GM19452 (cell line): Measurements from ENCODE around the gene APLP1.
"Not testable (repeated sequence)": the region's sequence is repeated elsewhere in the genome, so short reads cannot be mapped to it uniquely, and the experiment has no call there.

ENCODE experiments used
- ATAC-seq: cut with Tn5 transposase; IDR thresholded peaks from one replicate; pipeline ENCODE4 v1.9.1; 2021; ENCODE audit not compliant: unreplicated experiment

The APLP1 gene

DNA sequence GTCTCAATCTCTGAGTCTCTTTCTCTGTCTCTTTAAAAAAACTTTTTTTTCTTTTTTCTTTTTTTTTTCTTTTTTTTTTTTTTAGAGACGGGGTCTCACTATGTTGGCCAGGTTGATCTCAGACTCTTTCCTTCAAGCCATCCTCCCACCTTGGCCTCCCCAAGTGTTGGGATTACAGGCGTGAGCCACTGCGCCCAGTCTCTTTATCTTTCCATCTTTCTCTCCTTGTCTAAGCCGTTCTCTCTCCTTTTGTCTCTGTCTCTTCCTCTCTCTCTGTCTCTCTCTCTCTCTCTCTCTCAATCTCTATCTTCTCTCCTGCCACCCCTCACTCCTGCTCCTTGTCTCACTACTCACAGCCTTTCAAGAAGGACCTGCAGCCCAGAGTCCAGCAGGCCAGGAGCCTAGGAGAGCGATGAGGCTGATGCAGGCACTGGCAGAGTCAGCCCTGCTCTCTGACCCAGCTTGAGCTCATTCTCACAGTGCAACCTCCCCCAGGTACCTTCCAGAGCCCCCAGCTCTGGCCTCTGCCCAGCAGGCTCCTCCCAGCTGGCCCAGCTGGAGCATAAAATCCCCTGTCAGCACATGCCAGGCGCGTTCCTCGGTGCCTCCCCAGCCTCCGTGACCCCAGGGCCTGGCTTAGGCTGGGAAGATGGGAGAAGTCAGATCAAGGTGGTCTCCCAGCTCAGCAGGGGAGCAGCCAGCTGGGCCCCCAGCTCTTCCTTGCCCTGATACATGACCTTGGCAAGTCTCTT, 16.2 kb upstream of the APLP1 start, which contains the start of gene NPHS1:
NPHS1 (minus strand) TSS at position 476 of the 752 bp plus-strand sequence. CDS start 667 bp downstream, outside the sequence.
- ATAC-seq: no peak

DNA sequence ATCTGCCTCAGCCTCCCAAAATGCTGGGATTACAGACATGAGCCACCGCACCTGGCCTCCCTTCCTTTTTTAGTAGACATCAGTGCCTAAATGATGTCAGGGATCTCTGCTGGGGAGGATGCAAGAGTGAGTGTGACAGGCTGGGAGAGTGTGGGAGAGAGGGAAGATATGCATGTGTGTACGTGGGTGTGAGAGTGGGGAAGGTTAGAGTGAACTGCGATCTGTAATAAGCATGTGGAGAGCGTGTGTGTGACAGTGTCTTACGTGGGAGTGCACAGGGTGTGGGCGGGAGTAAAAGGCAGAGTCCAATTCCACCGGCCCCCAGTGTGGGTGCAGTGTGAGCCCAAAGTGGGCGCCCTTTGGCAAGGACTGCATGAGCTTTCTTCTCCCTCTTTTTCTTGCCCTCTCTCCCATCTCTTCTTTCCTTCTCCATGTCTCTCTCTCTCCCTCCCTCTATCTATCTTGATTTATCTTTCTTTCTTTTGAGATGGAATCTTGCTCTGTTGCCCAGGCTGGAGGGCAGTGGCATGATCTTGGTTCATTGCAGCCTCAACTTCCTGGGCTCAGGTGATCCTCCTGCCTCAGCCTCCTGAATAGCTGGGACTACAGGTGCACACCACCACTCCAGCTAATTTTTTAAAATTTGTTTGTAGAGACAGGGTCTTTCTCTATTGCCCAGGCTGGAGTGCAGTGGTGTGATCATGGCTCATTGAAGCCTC, 15.2 kb upstream of the APLP1 start:
- ATAC-seq: no peak

DNA sequence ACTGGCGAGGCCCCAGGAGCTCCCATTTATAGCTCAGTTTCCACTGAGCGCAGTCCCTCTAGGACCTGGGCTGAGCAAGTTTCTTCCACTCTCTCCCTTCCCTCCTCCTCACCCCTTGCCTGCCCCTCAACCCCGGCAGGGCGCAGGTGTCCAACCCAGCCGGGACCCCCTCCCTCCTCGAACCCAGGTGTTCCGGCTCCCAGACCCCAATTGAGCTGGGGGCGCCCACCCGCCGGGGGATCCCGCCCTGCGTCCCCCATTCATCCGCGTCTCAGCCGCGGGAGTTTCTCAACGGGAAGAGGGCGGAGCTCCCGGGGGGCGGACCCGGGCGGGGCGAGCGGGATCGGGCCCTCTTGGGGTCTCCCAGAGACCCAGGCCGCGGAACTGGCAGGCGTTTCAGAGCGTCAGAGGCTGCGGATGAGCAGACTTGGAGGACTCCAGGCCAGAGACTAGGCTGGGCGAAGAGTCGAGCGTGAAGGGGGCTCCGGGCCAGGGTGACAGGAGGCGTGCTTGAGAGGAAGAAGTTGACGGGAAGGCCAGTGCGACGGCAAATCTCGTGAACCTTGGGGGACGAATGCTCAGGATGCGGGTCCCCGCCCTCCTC, 11.7 kb upstream of the APLP1 start, which contains the start of gene KIRREL2:
KIRREL2 (plus strand) TSS at position 366 of the 604 bp plus-strand sequence; CDS start at position 575, 209 bp downstream.
- ATAC-seq: no peak

DNA sequence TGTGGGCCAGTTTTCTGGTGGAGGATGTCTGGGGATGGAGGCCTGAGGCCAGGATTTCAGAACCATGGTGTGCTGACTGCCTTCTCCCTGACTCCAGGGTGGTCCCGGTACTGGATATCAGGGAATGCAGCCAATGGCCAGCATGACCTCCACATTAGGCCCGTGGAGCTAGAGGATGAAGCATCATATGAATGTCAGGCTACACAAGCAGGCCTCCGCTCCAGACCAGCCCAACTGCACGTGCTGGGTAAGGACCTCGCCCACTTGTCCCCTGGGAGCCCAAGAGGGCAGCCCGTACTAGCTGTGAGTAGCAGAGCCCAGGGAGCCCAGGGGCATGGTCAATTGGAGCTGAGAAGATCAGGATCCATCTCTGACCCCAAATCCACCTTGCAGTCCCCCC, 10.1 kb upstream of the APLP1 start:
- no peak for ATAC-seq

DNA sequence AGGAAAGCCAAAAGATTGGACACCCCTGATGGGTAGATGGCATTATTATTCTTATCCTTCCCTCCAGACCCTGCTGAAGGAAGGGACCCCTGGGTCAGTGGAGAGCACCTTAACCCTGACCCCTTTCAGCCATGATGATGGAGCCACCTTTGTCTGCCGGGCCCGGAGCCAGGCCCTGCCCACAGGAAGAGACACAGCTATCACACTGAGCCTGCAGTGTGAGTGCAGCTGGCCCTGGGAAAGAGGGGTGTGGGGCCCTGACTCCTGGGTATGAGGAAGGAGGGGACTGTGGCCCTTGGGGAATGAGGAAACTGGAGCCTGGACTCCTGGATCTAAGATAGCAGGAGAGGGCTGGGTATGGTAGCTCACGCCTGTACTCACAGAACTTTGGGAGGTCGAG, 9.0 kb upstream of the APLP1 start:
- ATAC-seq: no peak

DNA sequence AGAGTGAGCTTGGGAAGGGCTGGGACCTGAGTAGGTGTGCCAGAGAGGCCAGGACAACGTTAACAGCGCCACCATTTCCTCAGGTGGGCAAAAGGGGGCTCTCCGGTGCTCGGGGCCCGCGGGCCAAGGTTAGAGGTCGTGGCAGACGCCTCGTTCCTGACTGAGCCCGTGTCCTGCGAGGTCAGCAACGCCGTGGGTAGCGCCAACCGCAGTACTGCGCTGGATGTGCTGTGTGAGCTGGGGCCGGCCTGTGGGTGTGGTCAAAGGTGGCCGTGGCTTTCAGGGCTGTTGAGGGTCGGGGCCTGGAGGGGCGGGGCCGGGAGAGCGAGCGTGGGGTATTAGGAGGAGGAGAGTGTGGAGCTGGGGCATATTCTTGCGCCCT, 7.9 kb upstream of the APLP1 start:
- no peak for ATAC-seq

DNA sequence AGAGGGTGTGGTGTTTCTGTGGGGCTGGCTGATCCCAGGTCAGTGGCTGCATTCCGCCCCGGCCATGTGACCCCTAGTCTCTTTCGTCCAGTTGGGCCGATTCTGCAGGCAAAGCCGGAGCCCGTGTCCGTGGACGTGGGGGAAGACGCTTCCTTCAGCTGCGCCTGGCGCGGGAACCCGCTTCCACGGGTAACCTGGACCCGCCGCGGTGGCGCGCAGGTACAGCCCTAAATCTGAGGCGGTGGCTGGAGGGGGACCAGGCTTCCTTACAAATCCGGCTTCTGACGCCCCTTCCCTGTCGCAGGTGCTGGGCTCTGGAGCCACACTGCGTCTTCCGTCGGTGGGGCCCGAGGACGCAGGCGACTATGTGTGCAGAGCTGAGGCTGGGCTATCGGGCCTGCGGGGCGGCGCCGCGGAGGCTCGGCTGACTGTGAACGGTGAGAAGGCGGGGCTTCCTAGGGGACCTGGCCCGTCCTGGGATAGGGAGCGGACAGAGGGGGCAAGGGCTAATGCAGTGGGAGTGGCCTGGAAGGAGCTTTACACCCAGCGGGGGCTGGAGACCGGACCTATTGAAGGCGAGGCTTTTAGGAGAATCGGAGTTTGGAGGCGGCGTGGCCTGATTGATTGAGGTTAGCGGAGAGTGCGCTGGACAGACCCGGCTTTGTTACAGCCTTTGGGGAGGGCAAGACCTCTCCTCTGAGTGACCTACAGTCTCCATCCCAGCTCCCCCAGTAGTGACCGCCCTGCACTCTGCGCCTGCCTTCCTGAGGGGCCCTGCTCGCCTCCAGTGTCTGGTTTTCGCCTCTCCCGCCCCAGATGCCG, 7.3 kb upstream of the APLP1 start:
- no peak for ATAC-seq

DNA sequence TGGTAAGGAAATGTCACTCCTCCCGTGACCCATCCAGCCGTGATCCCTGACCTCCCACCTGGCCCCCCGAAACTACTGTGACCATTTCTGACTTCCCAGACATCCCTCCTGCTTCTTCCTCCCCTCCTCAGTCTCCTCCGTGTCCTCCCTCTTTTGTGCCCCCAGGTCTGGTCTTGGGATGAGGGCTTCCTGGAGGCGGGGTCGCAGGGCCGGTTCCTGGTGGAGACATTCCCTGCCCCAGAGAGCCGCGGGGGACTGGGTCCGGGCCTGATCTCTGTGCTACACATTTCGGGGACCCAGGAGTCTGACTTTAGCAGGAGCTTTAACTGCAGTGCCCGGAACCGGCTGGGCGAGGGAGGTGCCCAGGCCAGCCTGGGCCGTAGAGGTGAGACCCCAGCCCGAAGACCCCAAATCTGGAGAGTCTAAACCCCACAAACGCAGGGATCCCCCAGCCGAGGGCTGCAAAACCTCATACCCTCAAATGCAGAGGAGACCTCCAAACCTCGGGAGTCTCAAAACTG, 6.7 kb upstream of the APLP1 start:
- ATAC-seq: no peak

DNA sequence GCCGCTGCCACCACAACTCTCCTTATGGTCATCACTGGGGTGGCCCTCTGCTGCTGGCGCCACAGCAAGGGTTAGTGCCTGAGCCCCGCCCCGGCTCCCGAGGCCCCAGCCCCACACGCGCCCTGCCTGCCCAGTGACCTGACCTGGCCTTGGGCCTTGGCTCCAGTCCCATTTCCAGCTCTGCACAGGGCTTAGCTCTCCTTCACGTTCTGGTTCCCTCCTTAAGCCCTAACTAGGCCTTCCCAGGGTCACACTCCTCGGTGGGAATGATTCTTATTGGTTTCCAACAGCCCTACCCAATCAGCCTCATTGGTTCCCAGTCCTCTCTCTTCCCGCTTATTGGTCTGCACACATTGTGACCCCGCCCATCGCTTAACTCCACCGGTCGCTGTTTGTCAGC, 5.8 kb upstream of the APLP1 start:
- no peak for ATAC-seq

DNA sequence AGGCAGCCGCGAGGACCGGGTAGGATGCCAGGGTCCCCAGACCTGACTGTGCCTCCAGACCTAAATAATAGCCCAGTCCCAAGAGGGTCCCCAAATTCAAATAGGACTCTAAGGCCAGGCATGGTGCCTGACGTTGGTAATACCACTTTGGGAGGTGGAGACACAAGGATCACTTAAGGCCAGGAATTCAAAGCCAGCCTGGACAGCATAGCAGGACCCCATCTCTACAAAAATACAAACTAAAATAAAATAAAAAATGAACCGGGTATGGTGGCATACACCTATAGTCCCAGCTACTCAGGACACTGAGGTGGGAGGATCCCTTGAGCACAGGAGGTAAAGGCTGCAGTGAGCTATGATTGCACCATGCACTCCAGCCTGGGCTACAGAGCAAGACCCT, 5.4 kb upstream of the APLP1 start:
- ATAC-seq: no peak

DNA sequence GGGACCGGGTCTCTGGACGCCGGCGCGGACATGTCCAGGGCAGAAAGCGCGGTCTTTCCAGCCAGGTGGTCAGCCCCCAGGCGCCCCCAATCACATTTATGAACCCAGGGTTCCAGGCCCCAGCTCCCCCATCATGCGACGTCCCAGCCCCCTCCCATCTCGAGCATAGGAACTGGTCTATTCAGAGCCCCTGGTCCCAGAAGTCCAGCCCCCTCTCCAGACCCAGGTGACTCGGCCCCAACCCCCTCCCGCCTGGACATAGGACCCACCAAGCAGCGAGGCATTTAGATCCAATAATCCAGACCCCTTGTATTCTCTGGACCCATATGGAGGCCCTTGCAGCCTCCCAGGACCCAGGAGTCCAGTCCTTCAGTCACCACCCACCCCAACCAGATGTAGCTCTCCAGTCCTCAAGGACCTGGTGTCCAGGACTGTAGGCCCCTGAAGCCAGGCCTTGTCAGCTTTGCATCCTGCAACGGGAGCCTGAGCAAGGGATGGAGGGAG, 501 bp downstream of the APLP1 start:
- no peak for ATAC-seq

DNA sequence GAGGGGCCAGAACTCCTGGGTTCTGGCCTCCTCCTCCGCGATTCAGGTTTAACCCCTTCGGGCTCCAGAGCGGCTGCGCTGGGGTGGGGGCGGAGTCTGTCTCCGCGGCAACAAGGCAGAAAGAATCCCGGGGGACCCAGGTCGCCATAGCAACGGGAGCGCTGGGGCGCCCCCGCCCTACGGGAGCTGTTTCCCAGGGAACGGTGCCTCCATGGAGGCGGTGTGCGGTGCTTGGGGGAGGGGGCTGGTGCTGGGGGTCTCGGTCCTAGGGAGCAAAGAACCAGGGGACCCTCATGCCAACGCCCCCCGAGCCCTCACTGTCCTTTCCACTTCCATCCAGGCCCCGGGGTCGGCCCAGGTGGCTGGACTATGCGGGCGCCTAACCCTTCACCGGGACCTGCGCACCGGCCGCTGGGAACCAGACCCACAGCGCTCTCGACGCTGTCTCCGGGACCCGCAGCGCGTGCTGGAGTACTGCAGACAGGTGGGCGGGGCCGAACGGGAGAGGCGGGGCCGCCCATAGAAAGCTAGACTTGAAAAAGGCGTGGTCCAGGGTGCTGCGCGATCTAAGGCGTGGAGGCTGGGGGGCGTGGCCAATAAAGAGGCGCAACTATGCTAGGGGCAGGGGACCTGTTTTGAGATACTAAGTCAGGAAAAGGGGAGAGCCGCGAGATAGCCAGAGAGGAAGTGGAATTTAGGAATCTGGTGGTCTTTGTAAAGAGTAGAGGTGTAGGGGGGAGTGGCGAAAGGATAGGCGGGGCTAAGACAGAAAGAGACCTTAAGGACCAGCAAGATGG, 1.2 kb downstream of the APLP1 start:
- no peak for ATAC-seq

DNA sequence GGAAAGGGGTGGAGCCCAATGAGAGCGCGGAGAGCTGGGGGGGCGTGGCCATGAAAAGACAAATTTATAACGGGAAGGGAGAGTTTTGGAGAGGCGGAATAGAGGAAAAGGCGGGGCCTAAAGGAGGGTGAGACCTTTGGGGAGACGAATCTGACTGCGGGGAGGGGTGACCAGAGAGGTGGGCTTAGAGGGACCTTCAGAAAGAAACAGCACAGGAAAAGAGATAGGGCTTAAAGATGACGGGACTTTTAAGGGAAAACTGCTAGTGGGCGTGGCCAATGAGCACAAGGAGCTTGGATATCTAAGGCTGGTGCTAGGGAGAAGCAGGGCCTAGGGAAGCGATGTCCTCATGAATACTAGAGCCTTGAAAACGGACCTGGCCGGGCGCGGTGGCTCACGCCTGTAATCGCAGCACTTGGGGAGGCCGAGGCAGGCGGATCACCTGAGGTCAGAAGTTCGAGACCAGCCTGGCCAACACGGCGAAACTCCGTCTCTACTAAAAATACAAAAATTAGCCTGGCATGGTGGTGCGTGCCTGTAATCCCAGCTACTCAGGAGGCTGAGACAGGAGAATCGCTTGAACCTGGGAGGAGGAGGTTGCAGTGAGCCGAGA, 1.9 kb downstream of the APLP1 start:
- ATAC-seq: not testable (repeated sequence)

DNA sequence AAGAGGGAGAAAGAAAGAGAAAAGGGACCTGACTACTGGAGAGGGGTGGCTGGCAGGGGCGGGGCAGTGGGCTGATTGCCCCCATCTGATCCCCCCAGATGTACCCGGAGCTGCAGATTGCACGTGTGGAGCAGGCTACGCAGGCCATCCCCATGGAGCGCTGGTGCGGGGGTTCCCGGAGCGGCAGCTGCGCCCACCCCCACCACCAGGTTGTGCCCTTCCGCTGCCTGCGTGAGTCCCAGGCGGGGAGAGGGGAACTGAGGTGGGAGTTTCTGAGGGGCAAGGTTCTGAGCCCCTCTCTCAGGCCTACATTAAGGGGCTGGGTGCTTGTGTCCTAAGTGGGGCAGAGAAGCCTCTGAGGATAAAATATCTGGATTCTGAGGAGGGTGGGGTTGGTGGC, 2.4 kb downstream of the APLP1 start:
- ATAC-seq: no peak

DNA sequence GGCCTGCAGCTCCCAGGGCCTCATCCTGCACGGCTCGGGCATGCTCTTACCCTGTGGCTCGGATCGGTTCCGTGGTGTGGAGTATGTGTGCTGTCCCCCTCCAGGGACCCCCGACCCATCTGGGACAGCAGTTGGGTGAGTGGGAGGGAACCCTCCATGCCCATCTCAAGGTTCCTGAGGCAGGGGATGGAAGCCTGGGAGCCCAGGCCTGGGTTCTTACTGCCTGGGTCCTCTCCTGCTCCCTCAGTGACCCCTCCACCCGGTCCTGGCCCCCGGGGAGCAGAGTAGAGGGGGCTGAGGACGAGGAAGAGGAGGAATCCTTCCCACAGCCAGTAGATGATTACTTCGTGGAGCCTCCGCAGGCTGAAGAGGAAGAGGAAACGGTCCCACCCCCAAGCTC, 3.2 kb downstream of the APLP1 start:
- ATAC-seq: no peak

DNA sequence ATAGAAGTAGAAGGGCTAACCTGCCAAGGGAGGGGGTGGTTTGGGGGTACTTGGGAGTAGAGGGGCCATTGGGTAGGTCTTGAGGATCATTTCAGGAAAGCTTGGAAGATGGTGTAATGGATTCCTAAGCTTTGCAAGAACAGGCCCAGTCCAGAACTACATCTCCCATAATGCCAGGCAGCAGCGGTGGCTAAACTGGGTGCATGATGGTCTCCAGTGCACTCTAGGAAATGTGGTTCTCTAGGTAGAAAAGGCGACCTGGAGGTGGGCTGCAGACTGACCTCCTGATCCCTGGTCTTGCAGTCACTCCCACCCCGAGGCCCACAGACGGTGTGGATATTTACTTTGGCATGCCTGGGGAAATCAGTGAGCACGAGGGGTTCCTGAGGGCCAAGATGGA, 3.8 kb downstream of the APLP1 start:
- ATAC-seq: no peak

DNA sequence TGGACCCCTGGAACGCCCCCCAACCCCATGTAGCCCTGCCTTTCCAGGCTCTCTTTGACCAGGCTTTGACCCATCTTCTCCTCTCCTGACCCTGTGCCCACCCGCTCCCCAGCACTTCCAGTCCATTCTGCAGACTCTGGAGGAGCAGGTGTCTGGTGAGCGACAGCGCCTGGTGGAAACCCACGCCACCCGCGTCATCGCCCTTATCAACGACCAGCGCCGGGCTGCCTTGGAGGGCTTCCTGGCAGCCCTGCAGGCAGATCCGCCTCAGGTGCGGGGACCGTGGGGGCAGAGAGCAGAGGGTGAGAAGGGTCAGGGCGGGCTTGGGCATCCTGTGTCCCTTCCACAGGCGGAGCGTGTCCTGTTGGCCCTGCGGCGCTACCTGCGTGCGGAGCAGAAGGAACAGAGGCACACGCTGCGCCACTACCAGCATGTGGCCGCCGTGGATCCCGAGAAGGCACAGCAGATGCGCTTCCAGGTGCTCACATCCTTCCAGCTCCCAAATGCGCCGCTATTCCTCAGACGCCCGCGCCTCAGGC, 6.1 kb downstream of the APLP1 start:
- ATAC-seq: no peak

DNA sequence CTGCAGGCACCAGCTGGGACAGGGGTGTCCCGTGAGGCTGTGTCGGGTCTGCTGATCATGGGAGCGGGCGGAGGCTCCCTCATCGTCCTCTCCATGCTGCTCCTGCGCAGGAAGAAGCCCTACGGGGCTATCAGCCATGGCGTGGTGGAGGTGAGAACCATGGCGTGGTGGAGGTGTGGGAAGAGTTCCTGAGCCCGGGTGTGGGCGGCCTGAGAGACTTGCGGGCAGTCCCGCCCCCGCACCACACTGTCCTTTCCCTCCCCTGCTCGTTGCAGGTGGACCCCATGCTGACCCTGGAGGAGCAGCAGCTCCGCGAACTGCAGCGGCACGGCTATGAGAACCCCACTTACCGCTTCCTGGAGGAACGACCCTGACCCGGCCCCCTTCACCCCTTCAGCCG, 10.7 kb downstream of the APLP1 start:
- no peak for ATAC-seq

DNA sequence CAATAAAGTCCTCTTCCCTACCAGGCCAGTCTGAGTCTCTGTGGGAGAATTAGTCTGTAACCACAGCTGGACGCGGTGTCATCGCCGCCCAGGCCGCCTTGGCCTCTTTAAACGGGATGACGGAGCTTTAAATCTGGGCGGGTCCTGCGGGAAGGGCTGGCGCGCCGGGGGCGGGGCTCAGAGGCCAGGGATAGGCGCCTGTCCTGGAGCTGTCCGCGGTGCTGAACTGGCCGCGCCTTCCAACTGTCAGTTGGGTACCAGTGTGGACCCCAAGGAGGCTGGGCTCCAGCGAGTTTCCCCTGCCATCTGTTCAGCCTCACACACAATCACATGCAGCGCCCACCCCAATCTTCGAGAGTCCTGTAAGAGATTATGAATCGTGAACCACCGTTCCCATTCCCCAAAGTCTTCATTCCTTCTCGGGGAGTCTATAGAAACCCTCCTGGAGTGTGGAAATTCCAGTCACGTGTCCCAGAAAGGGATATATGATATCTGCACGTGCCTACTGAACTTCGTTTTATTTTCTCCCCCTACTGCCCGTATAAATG, 11.5 kb downstream of the APLP1 start:
- no peak for ATAC-seq
